GM18505 (cell line): ENCODE data around the gene STXBP6.

Experiments
- ATAC-seq: cut with Tn5 transposase; IDR thresholded peaks from one replicate; pipeline ENCODE4 v1.9.1; 2021; ENCODE audit not compliant: unreplicated experiment
- POLR2A ChIP-seq: IDR thresholded peaks from 4 replicates; pipeline ENCODE4 v1.6.1; 2011; ENCODE audit warnings: borderline replicate concordance; ENCODE audit not compliant: insufficient read depth, insufficient read length; ENCODE audit errors: extremely low read depth

Gene STXBP6

DNA sequence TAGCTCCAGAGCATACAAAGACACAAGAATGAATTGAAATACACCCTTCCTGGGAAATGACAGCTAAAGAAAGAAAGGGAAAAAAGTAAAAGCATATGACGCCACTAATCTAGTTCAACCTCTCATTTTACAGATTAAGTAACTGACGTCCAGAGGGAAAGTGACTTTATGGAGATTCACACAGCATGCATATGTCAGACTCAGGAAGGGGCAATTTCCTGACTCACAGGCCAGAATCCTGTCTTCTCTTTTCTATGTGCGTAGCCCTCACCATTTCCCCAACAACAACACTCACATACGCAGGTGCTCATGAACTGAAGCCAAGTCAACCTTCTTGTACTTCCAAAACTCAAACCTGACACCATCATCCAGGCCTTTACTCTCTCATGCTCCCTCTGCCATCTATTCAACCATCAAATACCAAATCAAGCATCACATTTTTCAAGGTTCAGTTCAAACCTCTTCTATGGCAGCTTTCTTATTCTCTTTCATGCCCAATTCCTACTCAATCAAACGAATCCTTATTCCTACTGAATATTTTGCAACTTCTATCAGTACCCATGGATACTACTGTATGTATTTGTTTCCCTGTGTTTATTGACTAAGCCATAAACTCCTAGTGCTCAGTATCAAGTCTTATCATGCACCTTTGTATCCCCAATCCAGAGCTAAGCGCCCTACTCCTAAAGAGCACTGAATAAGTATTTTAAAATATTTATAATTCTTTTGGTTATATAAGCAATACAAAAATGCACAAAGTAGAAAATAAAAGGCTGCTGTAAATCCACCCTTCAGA is 52.8 kb downstream of the STXBP6 start:
- ATAC-seq = no peak
- TF ChIP-seq POLR2A = no peak

GRCh38 chr14:24995016-24995415 is 54.9 kb downstream of the STXBP6 start:
- no peak for TF ChIP-seq POLR2A
- ATAC-seq = no peak

DNA sequence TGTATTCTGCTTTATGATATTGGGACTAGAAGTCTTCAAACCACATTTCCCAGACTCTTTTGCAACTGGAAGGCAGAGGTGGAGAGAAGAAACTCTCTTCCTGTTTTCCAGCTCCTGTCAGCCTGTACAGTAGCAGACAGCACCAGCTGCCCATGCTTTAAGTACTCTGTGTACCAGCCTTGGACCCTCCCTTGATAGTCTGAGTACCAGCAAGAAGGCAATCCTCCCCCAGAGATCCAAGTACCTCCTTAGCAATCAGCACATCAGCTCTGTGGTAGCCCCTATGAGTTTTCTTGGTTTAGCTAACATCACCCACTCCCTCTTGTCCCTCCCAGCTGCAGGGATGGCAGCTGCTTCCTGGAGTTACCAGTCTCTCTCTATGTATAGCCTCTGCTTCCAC is 56.3 kb downstream of the STXBP6 start:
- ATAC-seq = no peak
- no peak for TF ChIP-seq POLR2A

DNA sequence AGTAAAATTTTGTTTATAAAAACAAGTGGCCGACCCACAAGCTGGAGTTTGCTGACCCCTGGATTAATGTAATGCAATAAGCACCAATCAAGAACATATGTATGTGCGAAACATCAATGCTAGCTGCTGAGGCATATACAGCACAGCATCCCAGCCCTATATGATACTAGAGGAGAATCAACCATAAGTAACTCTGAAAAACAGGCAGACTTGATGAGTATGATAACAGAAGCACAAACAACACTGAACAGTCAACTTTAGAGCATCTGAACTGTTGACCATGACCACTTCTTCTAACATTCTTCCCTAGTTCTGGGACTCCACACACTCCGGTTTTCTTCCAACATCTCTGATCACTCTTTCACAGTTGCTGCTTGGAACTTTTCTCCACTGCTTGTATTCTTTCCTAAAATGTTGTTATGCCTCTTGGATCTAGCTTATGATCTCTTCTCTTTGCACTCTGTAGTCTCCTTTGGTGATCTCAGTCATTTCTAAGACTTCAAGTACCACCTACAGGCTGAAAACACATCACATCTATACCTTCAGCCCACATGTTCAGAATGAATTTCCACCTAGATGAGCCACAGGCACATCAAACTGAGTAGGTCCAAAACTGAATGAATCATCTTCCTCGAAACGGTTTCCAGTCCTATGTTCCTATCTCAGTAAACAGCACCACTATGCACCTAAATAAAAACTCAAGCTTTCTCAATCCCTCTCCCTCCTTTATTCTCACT is 57.2 kb downstream of the STXBP6 start:
- TF ChIP-seq POLR2A = no peak
- no peak for ATAC-seq

DNA sequence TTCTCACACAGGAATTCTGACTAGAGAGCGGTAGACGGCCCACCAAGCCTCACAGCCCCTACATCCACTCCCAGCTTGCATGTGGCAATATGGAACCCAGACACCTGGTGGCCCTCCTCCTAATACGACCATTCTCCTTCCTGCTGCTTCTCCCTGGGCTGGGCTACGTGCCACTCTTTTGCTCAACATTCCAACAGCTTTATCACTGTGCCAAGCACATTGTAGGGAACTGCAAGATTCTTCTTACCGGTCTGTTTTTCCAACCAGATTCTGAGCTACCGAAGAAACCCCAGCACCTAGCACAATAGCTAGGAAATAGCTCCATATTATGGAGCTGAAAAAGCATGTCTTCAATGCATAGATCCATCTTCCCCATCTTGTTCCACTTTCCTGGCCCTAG is 58.1 kb downstream of the STXBP6 start:
- TF ChIP-seq POLR2A = no peak
- no peak for ATAC-seq

GRCh38 chr14:24991288-24991687 is 58.7 kb downstream of the STXBP6 start:
- TF ChIP-seq POLR2A = no peak
- ATAC-seq = no peak

DNA sequence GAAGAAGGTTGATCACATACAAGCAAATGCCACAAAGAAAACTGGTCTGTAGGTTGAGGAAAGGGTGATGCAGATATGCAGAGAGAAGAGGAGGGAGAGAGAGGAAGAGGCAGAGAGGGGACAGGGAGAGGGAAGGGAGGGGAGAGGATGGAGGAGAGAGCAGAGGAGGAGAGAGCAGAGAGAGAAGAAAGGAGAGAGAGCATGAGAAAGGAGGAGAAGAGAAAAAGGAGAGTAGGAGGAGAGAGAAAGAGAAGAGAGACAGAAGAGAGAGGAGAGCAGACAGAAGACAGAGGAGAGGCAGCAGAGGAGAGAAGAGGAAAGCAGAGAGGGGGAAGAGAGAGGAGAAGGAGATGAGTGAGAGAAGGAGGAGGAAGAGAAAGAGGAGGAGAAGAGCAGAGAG is 59.2 kb downstream of the STXBP6 start:
- ATAC-seq = no peak
- TF ChIP-seq POLR2A = no peak

GRCh38 chr14:24990050-24990449 is 59.9 kb downstream of the STXBP6 start:
- no peak for TF ChIP-seq POLR2A
- ATAC-seq = no peak

GRCh38 chr14:24988760-24989159 is 61.2 kb downstream of the STXBP6 start:
- TF ChIP-seq POLR2A = no peak
- ATAC-seq = no peak

- ATAC-seq = no peak
Observed at GRCh38 chr14:24986206-24986893, 63.6 kb downstream of the STXBP6 start.

GRCh38 chr14:24984846-24985589 is 64.9 kb downstream of the STXBP6 start:
- ATAC-seq = no peak

More at GRCh38 chr14:24986206-24986893, 63.6 kb downstream of the STXBP6 start:
- no peak for TF ChIP-seq POLR2A

DNA sequence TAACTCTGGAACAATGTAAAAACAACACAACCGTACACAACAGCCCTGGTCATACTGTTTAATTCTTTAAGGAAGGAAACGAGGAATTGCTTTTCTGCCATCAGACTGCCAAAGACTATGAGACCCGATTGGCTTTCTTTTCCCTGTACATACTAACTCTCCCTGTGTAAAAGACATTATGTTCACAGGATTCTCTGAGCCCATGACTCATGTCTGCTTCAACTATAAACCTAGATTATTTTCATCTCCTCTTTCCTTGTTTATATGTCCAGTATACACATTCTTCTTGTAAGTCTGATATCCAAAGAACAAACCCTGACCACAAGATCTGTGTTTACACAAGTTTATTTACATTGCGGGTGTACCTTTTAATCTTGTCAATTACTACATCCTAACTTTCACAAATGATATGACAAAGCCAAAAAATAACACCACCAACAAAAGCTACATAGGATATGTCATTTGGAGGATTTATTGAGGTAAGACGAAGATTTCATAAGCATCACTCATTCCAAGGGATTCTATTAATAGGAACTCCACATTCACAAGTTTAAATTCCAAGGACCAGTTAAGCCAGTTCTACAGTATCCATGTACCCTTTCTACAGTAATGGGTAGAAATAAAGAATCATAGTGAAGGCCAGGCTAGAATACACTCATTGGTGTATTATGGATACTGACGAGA is 67.3 kb downstream of the STXBP6 start:
- no peak for ATAC-seq
- TF ChIP-seq POLR2A = no peak

More at GRCh38 chr14:24984846-24985589, 64.9 kb downstream of the STXBP6 start:
- no peak for TF ChIP-seq POLR2A

DNA sequence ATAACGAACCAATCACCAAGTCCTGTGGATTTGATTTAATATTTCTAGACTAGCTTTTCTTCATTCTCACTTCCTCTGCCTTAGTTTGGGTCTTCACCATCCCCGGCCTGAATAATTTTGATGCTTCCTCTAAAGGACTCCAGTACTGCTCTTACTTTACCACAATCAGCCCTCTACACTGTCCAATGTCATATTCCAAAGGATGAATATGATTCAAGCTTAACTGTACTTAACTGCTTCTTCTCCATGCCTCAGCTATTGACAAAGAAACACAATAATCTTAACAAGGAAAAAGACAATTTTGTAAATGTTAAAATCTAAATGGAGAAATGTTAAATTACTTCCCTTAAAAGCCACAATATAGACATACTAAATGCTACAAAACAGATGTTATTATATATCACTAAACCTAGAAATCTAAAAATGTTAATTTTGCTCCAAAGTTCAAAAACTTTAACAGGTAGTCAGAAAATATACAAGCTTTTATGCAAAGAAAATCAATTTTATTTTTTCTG is 70.2 kb downstream of the STXBP6 start:
- ATAC-seq = peak; percentile 44

More for the DNA sequence above, 70.2 kb downstream of the STXBP6 start:
- TF ChIP-seq POLR2A = no peak
